LoVo (cell line): ENCODE results near the gene AKR1C2.
A peak's percentile ranks its signal among the peaks of the same experiment; 100 is the strongest.
"Not testable (repeated sequence)": the region's sequence is repeated elsewhere in the genome, so short reads cannot be mapped to it uniquely, and the experiment has no call there.

ENCODE experiments used
- DNase-seq: peaks from one replicate; pipeline ENCODE4 v3.0.0-alpha.2; 2016; ENCODE audit warnings: low spot score

Gene AKR1C2

DNA sequence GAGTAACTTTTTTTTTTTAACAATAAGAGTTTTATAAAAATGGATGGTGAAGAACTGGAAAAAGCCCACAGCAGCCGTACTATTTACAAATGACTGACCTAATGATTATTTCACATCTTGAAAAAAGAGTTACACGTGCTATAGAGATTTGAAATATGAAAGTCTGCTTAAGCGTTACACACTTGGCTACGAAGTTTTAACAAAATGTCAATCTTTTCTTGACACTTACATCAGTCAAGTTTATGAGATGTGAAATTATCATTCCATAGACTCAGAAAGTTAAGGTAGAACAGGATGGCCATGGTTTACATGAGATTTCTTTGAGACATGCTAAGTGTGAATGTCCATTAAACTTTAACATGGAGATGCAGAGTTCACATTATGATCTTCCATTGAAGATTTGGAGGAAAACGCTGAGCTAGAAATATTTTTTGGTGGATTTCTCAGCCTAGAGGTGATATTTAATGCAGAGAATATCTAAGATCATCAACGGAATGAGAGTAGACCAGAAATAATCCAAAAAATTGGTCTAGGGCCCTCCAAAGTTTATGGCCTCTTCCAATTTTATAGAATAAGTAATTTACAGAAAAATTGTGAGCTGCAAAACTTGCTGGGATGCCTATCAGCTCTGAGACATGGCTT is 15.5 kb downstream of the AKR1C2 start:
- DNase-seq = not testable (repeated sequence)

DNA sequence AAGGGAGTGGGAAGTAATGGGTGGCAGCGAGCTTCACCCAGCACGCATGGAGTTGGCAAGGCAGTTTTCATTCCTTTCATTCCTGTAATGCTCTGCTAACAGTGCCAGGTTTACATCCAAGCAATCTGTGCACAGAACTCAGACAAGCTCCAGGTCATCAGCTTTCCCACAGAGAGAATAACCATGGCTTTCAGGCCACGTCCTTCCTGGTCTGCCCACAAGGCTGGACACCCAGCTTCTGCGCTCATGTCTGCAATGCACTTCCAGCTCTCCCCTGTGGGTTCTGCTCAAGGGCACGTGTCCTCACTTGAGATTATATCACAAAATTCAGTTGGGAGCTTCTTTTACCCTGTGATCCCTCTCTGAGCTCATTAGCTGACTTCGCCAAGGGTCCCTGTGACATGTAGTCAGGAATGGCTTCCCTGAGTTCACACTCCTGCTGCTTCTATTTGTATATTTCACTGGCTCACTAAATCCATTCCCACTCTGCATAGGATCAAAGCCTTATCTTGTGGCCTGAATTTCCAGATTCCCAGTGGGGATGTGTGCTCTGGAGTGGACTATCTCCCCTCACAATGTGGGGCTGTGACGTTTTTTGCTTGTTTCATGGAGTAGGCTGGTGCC is 18.6 kb downstream of the AKR1C2 start:
- no peak for DNase-seq

DNA sequence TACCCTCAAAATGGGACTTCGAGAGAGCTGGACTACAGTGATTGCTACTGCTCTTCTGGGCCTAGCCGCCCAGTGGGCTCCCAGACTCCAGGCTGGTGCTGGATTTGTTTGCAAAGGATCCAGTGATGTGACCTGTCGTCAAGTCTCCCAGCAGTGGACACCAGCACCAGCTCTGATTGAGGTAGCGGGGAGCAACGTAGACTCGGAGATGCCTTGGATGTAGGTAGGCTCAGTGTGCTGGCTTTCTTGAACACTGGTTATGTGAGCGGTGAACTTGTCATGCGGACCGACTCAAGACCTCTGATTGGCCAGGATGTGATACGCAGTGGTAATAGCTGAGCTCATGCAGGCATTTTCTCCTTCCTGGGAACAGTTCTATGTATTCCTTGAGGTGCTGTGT is 19.4 kb downstream of the AKR1C2 start:
- DNase-seq = no peak

DNA sequence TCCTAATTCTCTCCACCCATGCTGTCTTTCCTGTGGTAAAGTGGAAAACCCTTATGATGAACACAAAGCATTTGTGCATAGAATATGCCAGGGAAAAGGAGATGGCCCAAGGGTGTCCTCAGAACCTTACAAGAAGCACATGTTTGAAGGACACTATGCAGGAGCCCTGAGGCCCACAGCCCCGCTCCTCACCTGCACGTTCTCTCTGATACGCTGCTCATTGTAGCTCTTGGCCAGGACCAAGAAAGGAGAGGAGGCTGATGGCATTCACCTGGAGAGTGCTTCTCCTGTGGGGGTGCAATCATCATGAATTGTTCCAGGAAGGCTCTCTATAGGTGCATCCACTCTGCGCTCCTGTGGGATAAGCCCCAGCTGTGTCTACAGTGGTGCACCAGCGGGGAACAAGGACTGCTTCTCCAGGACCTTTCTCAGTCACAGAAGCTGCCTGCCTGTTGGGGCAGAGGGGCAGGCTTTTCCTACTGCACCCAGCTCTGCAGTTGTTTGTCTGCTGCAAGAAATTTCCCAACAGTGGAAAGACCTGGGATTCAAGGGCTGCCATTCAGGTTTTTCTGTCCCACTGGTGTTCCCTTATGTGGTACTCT is 19.9 kb downstream of the AKR1C2 start:
- no peak for DNase-seq

DNA sequence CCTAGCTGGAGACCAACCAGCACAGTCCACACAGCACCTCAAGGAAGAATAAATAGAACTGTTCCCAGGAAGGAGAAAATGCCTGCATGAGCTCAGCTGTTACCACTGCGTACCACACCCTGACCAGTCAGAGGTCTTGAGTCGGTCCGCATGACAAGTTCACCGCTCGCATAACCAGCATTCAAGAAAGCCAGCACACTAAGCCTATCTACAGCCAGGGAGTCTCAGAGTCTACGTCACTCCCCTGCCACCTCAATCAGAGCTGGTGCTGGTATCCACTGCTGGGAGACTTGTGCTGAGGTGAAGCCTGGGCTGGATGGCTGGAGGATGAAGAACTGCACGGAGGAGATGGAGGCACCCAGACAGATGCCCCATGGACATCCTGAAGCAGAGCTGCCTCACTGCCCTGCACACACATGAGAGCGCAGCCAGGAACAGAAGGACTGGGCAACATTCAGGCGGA is 20.9 kb downstream of the AKR1C2 start:
- DNase-seq = peak; percentile 42

DNA sequence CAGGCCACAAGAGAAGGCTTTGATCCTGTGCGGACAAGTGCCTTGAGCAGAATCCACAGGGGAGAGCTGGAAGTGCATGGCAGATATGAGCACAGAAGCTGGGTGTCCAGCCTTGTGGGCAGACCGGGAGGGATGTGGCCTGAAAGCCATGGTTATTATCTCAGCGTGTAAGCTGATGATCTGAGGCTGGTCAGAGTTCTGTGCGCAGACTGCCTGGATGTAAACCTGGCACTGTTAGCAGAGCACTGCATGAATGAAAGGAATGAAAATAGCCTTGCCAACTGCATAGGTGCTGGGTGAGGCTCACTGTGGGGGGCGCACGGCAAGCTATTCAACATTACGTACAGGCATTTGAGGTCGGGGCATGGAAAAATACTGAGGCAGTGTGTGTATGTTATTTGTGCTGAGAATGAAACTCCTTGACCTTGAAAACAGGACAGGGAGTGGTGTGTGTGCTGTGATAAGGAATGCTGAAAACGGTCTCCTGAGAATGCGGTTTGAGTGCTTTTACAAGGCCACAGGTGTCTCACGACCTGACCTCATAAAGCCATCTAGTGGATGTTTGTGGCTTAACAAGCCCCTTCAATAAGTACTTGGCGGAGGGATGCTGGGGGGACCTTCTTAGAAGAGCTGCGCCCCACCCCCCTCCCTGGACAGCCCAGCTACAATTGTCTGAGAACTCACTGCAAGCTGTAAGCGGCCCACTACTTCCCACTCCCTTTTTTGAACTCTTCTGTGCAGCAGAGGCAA is 21.8 kb downstream of the AKR1C2 start:
- DNase-seq = peak; percentile 90

DNA sequence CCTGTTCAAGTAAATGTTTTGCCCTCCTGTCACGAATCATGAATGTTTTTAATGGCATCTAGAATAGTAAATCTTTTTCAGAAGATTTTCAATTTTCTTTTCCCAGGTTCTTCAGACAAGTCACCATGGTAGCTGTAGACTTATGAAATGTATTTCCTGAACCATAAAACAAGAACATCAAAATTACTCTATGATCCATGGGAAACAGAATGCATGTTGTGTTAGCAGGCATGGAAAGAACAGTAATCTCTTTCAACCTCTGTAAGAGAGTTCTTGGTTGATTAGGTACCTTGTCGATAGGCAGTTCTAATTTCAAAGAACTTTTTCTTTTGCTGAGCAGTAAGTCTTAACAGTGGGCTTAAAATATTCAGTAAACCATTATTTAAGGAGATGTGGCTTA is 22.9 kb downstream of the AKR1C2 start:
- DNase-seq = no peak

DNA sequence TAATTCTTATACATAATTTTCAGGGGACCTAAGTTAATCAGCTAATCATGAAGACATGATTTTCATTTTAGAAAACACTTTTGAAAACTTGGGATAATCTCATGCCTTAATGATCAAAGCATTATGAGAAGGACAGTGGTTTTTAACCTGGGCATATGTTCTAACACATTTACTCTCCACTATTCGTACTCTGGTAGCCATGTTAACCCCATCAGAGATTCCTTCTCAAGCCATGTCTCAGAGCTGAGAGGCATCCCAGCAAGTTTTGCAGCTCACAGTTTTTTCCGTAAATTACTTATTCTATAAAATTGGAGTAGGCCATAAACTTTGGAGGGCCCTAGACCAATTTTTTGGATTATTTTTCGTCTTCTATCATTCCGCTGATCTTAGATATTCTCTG is 24.8 kb downstream of the AKR1C2 start:
- DNase-seq = no peak

DNA sequence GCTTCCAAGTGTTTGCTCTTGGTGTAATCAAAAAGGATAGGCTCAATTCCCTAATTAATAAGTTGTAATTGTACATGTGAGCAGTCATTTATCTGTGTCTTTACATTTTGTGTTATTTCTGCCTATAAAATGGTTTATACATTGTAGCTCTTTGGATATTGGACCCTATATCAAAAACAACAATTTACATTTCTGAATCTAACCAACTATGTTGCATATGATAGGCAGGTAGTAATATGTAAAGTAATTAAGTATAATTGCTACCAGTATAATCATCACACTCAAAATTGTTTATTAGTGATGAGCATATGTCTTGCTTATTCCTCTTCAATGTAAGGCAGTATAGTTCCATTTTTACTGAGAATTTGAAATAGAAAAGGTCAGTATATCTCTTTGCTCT is 26.6 kb downstream of the AKR1C2 start:
- no peak for DNase-seq

DNA sequence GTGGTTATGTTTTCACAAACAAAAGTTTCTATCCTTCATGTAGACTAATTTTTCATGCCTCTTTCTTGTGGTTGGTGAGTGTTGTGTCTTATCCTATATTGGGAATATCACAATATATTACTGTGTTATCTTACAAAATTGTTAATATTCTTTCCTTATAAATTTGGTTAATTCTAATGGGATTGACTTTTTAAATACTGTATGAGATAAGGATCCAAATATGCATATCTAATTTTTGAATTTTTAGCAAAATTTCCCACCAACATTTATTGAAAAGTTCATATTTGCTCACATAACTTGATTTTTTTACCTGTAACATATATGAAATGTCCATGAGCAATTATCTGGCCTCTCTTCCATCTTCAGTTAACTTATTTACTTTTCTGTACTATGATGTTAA is 29.3 kb downstream of the AKR1C2 start:
- not testable (repeated sequence) for DNase-seq

DNA sequence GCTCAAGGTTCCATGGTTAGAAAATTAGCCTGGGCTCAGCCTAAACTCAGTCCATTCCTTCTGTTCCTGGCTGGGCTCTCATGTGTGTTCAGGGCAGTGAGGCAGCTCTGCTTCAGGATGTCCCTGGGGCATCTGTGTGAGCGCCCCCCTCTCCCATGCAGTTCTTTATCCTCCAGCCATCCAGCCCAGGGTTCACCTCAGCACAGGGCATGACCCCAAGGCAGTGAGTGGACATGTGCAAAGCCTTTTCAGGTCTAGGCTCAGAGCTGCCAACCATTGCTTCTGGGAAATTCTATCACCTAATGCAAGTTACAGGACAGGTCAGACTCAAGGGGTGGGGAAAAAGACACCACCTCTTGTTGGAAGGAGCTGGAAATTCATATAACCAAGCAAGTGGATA is 30.4 kb downstream of the AKR1C2 start:
- DNase-seq = not testable (repeated sequence)

DNA sequence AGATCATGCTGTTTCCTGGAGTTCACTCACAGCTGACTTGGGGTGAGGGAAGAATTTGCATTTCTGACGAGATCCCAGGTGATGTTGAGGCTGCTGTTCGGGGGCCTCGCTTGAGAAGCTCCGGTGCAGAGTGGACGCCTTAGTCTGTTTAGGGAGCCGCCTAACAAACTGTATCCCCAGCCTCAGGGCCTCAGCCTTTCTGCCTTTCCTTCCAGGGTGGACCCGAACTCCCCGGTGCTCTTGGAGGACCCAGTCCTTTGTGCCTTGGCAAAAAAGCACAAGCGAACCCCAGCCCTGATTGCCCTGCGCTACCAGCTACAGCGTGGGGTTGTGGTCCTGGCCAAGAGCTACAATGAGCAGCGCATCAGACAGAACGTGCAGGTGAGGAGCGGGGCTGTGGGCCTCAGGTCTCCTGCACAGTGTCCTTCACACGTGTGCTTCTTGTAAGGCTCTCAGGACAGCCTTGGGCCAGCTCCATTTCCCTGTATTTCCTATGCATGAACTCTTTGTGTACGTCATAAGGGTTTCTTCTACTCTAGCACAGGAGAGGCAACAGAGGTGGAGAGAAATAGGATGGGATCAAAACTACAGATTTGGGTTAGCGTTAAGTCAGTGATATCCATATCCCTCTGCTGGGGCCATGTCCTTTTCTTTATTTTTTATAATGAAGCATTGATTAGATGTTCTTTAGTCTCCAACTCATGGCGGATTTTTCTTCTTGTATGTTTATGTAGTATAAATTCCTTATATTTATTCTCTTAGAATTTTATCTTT is 31.1 kb downstream of the AKR1C2 start:
- not testable (repeated sequence) for DNase-seq

DNA sequence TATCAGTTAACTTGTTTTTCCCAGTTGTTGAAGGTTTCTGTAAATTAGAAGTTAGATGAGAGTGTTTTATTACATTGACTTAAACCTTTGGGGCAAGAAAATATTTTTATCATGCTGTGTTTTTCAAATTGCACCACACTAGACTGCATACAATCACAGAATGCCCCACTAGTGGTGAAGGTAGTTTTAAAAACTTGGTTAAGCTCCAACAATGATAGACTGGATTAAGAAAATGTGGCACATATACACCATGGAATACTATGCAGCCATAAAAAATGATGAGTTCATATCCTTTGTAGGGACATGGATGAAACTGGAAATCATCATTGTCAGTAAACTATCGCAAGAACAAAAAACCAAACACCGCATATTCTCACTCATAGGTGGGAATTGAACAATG is 33.3 kb downstream of the AKR1C2 start:
- not testable (repeated sequence) for DNase-seq

DNA sequence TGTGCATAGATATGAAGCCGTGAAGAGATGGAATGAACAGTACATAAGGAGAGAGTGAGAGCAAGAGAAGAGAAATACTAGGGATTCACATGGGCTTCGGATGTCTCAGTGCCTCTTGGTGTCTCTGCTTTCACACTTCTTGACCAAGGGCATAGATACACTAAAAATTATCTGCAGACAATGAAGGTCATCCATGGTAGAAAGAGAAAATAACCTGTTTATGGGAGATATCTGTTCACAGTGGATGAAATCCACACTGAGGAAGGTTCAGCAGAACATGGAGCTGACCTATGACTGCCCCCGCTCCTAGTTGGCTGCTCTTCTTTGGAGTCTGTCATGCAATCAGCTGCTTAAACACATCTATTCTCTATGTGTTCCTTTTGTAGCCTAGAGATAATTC is 34.4 kb downstream of the AKR1C2 start:
- not testable (repeated sequence) for DNase-seq

DNA sequence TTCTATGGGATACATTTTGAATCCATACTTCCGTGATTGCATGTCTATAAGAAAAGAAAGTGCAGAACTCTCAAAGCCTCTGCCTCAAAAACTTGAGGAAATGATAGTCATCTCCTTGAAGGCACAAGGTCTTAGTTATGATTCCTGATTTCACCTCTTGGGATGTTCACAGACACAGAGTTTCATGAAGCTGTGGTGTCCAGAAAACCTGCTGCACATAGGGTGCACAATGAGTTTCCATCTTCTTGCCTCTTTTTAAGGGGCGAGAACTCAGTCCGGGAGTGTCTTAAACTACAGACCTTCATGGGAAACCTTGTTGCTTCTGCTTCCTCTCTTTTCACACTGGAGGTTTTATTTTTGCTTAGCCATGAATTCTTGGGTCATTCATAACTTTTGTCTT is 36.5 kb downstream of the AKR1C2 start:
- DNase-seq = not testable (repeated sequence)

DNA sequence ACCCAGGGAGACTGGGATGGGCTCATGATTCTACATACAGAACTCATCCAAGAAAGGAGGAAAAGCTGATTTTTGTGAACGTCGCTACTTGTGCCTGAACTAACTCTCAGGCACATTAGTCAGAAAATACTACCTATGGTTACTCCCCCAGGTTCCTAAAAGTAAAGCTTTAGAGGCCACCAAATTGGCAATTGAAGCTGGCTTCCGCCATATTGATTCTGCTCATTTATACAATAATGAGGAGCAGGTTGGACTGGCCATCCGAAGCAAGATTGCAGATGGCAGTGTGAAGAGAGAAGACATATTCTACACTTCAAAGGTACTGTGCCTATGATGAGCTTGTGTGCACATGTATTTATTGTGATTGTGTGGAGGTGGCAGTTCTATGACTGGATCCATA is 37.9 kb downstream of the AKR1C2 start:
- not testable (repeated sequence) for DNase-seq

DNA sequence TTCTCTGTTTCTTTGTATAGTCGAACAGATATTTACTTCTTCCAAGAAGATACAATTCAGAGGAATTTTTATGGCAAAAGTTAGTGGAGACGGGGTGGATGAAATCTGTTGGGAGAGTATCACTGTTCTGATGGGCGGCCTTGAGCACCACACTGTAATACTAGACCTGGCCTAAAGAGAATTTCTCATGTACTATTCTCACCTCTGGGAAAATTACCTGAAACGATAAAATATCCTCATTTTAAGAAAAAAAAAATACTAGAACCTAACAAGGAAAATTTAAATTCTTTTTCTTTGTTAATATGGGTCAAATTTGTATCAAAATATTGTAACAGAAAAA is 39.9 kb downstream of the AKR1C2 start:
- not testable (repeated sequence) for DNase-seq

DNA sequence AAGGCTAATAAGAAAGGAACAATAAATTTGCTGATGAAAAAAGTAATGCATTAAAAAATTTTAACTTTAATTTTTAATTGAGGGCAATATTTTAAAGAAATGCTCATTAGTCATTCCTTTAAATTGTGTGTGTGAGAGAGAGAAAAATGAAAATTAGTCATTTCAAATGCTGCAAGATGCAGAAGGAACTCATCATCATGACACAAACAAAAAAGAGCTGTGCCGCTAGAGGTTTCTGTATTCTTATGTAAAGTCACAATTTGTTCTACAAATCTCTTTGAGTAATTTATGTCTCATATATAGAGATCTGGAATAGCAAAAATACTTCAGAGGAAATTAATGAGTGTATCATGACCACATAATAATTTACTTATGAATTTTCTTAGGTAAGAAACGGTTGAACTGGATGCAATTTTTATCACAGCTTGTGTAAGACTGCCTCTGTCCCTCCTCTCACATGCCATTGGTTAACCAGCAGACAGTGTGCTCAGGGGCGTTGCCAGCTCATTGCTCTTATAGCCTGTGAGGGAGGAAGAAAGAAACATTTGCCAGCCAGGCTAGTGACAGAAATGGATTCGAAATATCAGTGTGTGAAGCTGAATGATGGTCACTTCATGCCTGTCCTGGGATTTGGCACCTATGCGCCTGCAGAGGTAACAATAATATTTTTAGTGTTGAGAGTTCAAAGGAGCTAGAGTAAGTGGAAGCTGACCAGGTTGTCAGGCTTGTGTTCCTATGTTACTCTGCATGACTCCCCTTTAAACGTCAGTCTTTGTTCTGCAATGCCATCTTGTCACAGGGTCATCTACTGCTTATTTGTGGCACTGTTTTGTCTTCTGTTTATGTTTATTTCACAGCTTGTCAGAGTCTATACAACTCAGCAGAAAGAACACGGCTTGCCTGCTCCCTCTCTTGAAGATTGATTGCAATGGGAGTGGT is 40.5 kb downstream of the AKR1C2 start, which contains the start of gene AKR1C1:
AKR1C1 (plus strand) TSS at position 540 of the 939 bp plus-strand sequence; CDS start at position 570, 30 bp downstream.
- not testable (repeated sequence) for DNase-seq

DNA sequence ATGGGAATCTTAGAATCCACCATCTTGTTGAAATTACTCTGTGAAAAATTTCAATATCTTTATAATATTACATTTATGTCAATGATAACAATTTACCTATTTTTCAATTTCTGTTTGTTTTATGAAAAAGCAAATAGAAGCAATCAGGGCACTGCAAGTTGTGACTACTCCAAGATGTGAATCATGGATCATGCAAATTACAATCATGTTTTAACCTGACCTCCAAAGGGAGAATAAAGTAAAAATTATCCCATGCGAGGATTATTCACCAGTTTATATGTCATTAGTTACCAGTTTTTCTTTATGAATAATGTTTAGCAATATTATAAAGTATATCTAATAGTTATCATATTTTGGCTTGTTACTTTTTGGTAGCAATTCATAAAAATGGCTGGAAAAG is 41.3 kb downstream of the AKR1C2 start:
- DNase-seq = not testable (repeated sequence)

DNA sequence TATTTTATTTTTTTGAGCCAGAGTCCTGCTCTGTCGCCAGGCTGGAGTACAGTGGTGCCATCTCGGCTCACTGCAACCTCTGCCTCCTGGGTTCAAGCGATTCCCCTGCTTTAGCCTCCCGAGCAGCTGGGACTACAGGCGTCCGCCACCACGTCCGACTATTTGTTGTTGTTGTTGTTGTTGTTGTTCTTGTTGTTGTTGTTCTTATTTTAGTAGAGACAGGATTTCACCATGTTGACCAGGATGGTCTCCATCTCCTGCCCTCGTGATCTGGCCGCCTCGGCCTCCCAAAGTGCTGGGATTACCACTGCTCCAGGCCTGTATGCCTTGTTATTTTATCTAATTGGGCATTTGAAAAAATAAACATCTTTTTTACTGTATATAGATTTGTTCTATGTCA is 42.1 kb downstream of the AKR1C2 start:
- not testable (repeated sequence) for DNase-seq
